ENCODE results near the gene MORN1.

Gene MORN1

GRCh38 chr1:2355373-2356261 is 35.7 kb downstream of the MORN1 start:
- in situ Hi-C loops (cut with MboI; ENCODE audit: low pct_unique_long_range_greater_than_20kb, low sequenced_read_pairs, unreplicated experiment): no loop called here
- no peak for TF ChIP-seq CTCF (IDR thresholded peaks at IDR 0.05; ENCODE audit: extremely low read depth, insufficient read depth, missing control alignments)
- no peak for DNase-seq (ENCODE audit: low spot score)

- TF ChIP-seq CTCF (IDR thresholded peaks at IDR 0.05; ENCODE audit: extremely low read depth, insufficient read depth, missing control alignments): no peak
These were observed 36.6 kb downstream of the MORN1 start for GRCh38 chr1:2354511-2355372.

GRCh38 chr1:2353551-2354438 is 37.6 kb downstream of the MORN1 start:
- no peak for TF ChIP-seq CTCF (IDR thresholded peaks at IDR 0.05; ENCODE audit: extremely low read depth, insufficient read depth, missing control alignments)
- in situ Hi-C loops (cut with MboI; ENCODE audit: low pct_unique_long_range_greater_than_20kb, low sequenced_read_pairs, unreplicated experiment): no loop called here

More at GRCh38 chr1:2354511-2355372, 36.6 kb downstream of the MORN1 start:
- in situ Hi-C loops (cut with MboI; ENCODE audit: low pct_unique_long_range_greater_than_20kb, low sequenced_read_pairs, unreplicated experiment): no loop called here
- DNase-seq (ENCODE audit: low spot score): no peak

GRCh38 chr1:2352897-2353550 is 38.3 kb downstream of the MORN1 start:
- in situ Hi-C loops (cut with MboI; ENCODE audit: low pct_unique_long_range_greater_than_20kb, low sequenced_read_pairs, unreplicated experiment): no loop called here

More at GRCh38 chr1:2353551-2354438, 37.6 kb downstream of the MORN1 start:
- no peak for DNase-seq (ENCODE audit: low spot score)

GRCh38 chr1:2352341-2352896 is 38.9 kb downstream of the MORN1 start:
- DNase-seq (ENCODE audit: low spot score): no peak
- no peak for TF ChIP-seq CTCF (IDR thresholded peaks at IDR 0.05; ENCODE audit: extremely low read depth, insufficient read depth, missing control alignments)
- in situ Hi-C loops (cut with MboI; ENCODE audit: low pct_unique_long_range_greater_than_20kb, low sequenced_read_pairs, unreplicated experiment): no loop called here

More at GRCh38 chr1:2352897-2353550, 38.3 kb downstream of the MORN1 start:
- DNase-seq (ENCODE audit: low spot score): no peak
- no peak for TF ChIP-seq CTCF (IDR thresholded peaks at IDR 0.05; ENCODE audit: extremely low read depth, insufficient read depth, missing control alignments)
